ENCODE data around the gene SF1. TPM values are rescaled to one million over a fixed set of nuclear protein-coding genes. Genes with fewer than 3 reads are reported as not detected.
A peak's percentile ranks its signal among the peaks of the same experiment; 100 is the strongest.

Gene SF1
- total and polyA plus RNA-seq, 2 experiments from 2014 or later: 62.2 to 81.6 TPM

- DNase-seq: no peak
- TF ChIP-seq EZH2phosphoT487 (IDR thresholded peaks at IDR 0.05; ENCODE audit: insufficient read depth, low read depth) (no peak), EZH2 (IDR thresholded peaks at IDR 0.05; ENCODE audit: insufficient read depth, poor library complexity, severe bottlenecking) (no peak)
- no peaks in the 10 kb centered on the region for H3K9me3 ChIP-seq (ENCODE audit: low read depth)
- in situ Hi-C loops (cut with MboI): no loop called here
- H3K9ac ChIP-seq: no peak overlapping the region
- no peak overlapping the region for H3K4me3 ChIP-seq
- H3K4me1 ChIP-seq (ENCODE audit: insufficient read depth): peaks cover 21% of the 10 kb centered on the region
- no peaks in the 10 kb centered on the region for H3K36me3 ChIP-seq (ENCODE audit: low read depth)
- H3K27me3 ChIP-seq (replicated peaks; ENCODE audit: insufficient read depth): peaks cover 32% of the 10 kb centered on the region
- H3K27ac ChIP-seq: no peak overlapping the region
- peak overlapping the region; percentile 10; the same call in 1 of the 2 replicates for H2AFZ ChIP-seq
- no peaks in the 10 kb centered on the region for H4K20me1 ChIP-seq (ENCODE audit: insufficient read depth)
- peaks cover 19% of the 10 kb centered on the region for H3F3A ChIP-seq (ENCODE audit: insufficient read depth)
- no peaks in the 10 kb centered on the region for H3K79me2 ChIP-seq (ENCODE audit: insufficient read depth)
- WGBS, 2 experiments (ENCODE audit: low coverage in 1 of 2, low lambda C conversion rate in 2 of 2, missing lambda C conversion rate in 2 of 2): 0 to 2% methylated on average over 17 to 50 of the region's 89 CpGs
- H3K9me2 ChIP-seq (ENCODE audit: insufficient read depth): no peaks in the 10 kb centered on the region
- H3K4me2 ChIP-seq (ENCODE audit: unreplicated experiment): peak overlapping the region; percentile 32
Measured at GRCh38 chr11:64744544-64745188, 33.7 kb downstream of the SF1 start.

GRCh38 chr11:64743591-64744543 lies 34.5 kb downstream of the SF1 start, which contains the start of gene RASGRP2:
Gene RASGRP2, minus strand, starts transcription at chr11:64744142. Its CDS starts 1,276 bp downstream, at chr11:64742866.
- Histone ChIP-seq H2AFZ (peak within 1 kb of the TSS; percentile 10; the same call in 1 of the 2 replicates), H3K9ac (no peak within 1 kb of the TSS), H3K27ac (no peak within 1 kb of the TSS), H3K4me3 (peak within 1 kb of the TSS; percentile 66; the same call in 1 of the 2 replicates), H3F3A (ENCODE audit: insufficient read depth) (peaks cover 16% of the 10 kb centered on the region), H3K36me3 (ENCODE audit: low read depth) (no peaks in the 10 kb centered on the region), H4K20me1 (ENCODE audit: insufficient read depth) (no peaks in the 10 kb centered on the region), H3K79me2 (ENCODE audit: insufficient read depth) (no peaks in the 10 kb centered on the region), H3K27me3 (replicated peaks; ENCODE audit: insufficient read depth) (peaks cover 35% of the 10 kb centered on the region), H3K4me1 (ENCODE audit: insufficient read depth) (peaks cover 20% of the 10 kb centered on the region), H3K9me2 (ENCODE audit: insufficient read depth) (no peaks in the 10 kb centered on the region), H3K4me2 (ENCODE audit: unreplicated experiment) (peak within 1 kb of the TSS; percentile 32), H3K9me3 (ENCODE audit: low read depth) (no peaks in the 10 kb centered on the region)
- 2% methylated on average over 51 to 57 of the region's 57 CpGs for WGBS, 2 experiments (ENCODE audit: low coverage in 1 of 2, low lambda C conversion rate in 2 of 2, missing lambda C conversion rate in 2 of 2)
- peak; percentile 51 for DNase-seq
- TF ChIP-seq EZH2 (IDR thresholded peaks at IDR 0.05; ENCODE audit: insufficient read depth, poor library complexity, severe bottlenecking): peak; percentile 92
- TF ChIP-seq EZH2phosphoT487 (IDR thresholded peaks at IDR 0.05; ENCODE audit: insufficient read depth, low read depth): peak; percentile 44; the same call in 1 of the 2 replicates
- in situ Hi-C loops (cut with MboI): no loop called here

- no peaks in the 10 kb centered on the region for H3K9me3 ChIP-seq (ENCODE audit: low read depth)
- WGBS, 2 experiments (ENCODE audit: low coverage in 1 of 2, low lambda C conversion rate in 2 of 2, missing lambda C conversion rate in 2 of 2): 1 to 4% methylated on average over 29 to 32 of the region's 58 CpGs
- no peaks in the 10 kb centered on the region for H3K36me3 ChIP-seq (ENCODE audit: low read depth)
- in situ Hi-C loops (cut with MboI): no loop called here
- no peak overlapping the region for H3K27ac ChIP-seq
- no peaks in the 10 kb centered on the region for H3K9me2 ChIP-seq (ENCODE audit: insufficient read depth)
- H4K20me1 ChIP-seq (ENCODE audit: insufficient read depth): no peaks in the 10 kb centered on the region
- peaks cover 43% of the 10 kb centered on the region for H3K27me3 ChIP-seq (replicated peaks; ENCODE audit: insufficient read depth)
- DNase-seq: peak; percentile 64
- peaks cover 13% of the 10 kb centered on the region for H3K4me1 ChIP-seq (ENCODE audit: insufficient read depth)
- peak overlapping the region; percentile 66 for H3K4me3 ChIP-seq
- no peak overlapping the region for H3K9ac ChIP-seq
- peak overlapping the region; percentile 76 for H3K4me2 ChIP-seq (ENCODE audit: unreplicated experiment)
- H2AFZ ChIP-seq: peak overlapping the region; percentile 82
- peaks cover 8% of the 10 kb centered on the region for H3F3A ChIP-seq (ENCODE audit: insufficient read depth)
- no peaks in the 10 kb centered on the region for H3K79me2 ChIP-seq (ENCODE audit: insufficient read depth)
- TF ChIP-seq EZH2 (IDR thresholded peaks at IDR 0.05; ENCODE audit: insufficient read depth, poor library complexity, severe bottlenecking) (no peak), EZH2phosphoT487 (IDR thresholded peaks at IDR 0.05; ENCODE audit: insufficient read depth, low read depth) (no peak)
Measured at GRCh38 chr11:64742889-64743590, 35.3 kb downstream of the SF1 start.
